Activated CD4-positive, CD25-positive, alpha-beta regulatory T cell treated with anti-CD3 and anti-CD28 coated beads, Interleukin-2, amount 50 U/mL, for 72 hours (primary cell): ENCODE results near the gene AGAP2.
"Not testable (repeated sequence)": the region's sequence is repeated elsewhere in the genome, so short reads cannot be mapped to it uniquely, and the experiment has no call there.

Source experiments
- DNase-seq: peaks from one replicate; pipeline ENCODE4 v3.0.0; 2021

AGAP2 gene

DNA sequence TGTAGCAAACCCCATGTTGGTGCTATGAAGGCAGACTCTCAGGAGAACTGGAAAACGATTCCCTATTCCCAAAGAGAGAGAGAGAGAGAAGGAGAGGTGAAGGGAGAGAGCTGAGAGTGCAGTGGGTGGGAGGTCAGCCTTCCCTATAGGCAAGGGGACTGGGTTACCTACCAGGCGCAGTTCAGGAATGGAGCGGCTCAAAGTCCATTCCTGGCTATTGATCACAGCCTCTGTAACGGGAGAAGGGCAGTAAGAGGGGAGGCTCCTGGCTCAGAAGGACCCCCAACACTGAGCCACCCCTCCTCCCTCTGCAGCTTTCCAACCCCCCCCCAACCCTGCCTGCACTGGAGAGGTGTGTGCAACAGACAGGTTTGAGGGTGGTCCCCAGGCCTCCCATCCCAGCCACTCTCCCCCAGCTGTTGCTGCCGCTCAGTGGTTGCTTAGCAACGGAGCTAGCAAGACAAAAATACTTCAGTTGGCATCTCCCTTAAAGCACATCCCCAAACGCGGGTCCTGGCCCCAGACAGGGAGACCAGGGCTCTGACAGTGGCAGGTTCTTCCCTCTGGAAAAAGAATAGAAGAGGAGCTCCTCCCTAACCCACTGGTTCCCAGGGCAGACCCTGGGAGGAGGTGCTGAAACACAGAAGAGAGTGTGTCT is 3.2 kb downstream of the AGAP2 start:
- no peak for DNase-seq

DNA sequence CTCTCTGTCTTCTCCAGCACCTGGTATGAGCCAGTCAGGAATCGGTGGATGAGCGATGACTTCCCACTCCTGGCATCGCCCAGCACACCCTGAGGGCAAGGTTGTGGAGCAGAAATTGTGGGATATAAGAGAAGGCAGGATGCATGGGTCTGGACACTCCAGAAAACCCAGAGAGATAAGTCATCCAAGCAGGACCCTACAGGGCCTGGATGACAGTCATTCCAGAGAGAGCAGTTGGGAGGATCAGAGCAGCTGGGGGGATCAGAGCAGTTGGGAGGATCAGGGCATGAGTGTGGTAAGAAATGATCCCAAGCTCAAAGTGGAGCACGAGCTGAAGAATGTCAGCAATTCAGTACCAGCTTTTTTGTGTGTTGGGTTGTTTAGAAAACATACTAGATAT is 4.0 kb downstream of the AGAP2 start:
- DNase-seq: no peak

DNA sequence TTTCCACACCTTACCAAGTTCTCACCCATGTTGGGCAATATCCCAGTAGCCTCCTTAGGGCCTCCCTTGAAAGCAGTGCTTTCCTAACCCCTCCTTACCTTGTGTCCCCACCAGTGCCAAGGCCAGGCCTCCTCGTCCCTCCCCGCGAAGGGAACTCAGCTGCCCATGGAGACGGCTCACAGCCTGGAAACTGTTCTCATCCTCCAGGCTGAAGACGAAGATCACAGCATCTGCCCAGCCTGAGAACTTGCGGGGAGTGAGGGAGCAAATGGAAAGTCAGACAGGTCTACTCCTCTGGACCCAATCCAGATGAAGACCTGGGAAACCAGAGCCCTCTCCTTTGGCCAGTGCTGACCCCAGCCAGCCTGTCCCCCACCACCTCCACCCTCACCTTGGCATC is 4.6 kb downstream of the AGAP2 start:
- no peak for DNase-seq

GRCh38 chr12:57732726-57733593 is 5.6 kb downstream of the AGAP2 start:
- DNase-seq: no peak

DNA sequence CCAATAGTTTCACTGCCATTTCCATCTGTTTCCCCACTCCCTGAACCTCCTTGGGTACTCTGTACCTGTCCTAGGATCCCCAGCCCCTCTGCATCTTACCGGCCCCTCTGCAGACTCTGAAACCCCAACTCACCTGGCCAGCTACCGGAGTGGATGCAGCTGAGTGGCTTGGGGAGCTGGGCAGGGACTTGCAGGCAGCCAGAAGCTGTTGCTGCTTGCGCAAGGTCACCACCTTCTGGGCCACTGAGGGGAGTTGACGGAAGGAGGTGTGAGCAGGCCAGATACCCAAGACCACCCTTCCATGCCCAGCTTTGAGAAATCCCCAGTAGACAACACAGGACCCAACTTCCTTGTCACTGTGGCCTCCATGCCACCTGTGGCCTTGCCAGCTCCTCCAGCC is 6.3 kb downstream of the AGAP2 start:
- DNase-seq: no peak

DNA sequence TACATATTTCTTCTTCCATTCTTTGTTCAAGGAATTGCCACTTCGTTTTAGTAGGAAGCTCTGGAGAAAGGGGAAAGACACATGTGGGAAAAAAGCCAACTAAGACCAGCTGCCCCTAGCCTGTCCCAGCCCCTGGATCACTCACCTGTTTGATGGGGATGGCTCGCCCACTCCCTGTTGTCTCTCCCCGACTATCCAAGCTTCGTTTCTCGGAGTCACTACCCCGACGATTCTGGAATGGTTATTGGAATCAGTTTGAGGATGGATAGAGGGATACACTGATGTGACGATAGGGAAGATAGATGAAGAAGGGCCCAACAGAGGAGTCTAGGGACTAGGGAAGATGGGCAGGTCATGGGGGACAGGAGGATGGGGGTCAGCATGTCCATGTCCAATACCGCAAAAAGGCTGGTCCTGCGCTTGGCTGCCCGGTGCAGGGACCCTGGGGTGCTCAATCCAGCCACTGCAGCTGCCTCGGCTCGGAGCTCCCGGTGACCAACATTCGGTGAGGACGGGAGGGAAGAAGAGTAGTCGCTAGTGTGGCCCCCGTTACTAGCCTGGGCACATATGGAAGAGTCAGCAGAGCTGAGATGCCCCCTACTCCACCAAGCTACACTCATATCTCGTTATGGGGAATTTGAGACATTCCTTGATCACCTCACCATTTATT is 7.0 kb downstream of the AGAP2 start:
- no peak for DNase-seq

DNA sequence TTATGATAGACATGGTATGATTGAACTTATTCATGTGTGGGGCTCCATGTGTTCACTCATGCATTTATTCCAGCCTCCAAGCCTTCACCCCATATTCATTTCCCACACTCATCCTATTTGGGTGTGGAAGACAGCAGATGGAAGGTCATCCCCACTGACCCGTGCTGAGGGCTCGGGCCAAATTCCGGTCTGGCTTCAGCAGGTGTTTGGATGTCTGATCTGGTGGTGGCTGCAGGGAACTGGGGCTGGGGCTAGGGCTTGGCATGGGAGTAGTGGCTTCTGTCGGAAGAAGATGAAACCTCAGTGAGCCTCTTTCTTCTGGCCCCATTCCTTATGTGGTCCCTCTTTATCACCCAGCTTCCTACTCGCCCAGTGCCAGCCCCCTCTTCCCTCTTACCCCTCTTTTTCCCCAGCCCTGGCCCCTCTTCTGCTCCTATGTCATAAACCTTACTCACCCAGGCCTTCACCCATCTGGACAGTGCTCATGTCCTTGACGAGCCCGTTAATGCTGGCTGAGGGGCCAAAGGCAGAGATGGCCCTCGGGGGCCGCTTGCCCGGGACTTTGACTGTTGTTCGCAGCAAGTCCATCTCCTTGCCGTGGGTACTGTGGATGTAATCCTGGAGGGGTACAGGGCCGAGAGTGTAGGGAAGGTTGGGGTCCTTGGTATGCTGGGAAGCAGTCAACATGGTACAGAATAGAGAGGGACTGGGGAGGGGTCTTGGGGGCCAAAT is 8.0 kb downstream of the AGAP2 start:
- DNase-seq: no peak

- DNase-seq: no peak
Observed at GRCh38 chr12:57729321-57729844, 9.2 kb downstream of the AGAP2 start.

DNA sequence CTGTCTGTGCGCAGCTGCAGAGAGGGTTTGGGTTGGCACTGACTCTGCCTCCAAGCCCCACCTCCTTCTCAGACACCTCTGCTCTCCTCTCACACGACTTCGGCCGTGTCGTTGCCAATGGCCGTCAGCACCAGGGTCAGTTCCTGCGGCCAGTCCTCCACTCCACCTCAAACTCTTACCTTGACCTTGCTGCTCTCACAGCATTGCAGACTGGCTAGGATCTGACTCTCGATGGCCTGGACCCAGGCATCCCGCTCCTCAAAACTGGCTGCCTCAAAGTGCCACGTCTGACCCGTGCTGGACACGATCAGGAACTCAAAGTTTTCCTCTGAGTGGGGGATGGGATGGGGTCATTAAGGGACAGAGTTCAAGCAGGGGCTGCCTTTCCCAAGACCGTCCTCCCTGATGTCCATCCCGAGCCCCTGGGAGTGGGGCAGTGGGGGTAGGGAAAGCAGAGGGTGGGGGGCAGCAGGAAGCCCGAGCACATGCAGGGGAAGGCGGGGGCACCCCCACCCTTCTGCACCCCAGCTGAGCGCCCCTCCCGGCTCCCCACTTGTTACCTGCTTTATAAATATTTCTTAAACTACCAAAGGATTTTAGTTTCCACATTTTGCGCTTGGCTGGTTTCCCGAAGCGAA is 10.7 kb downstream of the AGAP2 start:
- DNase-seq: peak; percentile 23

DNA sequence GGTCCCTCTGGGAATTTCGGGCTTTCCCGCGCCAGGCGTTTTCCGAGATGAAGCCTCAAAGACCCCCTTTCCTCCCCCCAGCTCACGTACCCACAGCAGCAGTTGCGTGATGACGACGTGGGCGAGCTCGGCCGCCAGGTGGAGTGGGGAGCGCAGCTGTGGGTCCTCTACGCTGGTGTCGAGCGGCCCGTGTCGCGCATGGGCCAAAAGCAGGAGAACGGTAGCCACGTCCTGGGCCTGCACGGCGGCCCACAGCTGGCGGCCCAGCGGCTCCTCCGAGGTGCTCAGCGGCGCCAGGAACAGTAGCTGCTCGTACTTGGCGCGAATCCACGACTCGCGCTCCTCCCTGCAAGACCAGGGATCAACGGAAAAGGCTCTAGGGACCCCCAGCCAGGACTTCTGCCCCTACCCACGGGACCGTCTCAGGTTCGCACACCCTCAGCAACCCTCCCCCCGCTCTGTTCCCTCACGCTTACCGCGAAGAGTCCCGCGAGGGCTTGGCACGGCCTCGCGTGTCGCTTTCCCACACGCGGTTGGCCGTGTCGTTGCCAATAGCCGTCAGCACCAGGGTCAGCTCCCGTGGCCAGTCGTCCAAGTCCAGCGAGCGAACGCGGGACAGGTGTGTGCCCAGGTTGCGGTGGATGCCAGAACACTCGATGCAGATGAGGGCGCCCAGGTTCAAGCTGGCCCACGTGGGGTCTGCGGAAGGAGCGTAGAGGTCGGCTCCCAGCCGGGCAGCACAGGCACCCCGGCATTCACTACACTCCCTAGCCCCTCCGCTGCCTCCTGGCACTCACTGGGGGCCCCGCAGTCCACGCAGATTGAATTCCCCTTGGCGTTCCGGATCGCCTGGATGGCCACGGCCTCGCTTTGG is 11.4 kb downstream of the AGAP2 start:
- DNase-seq: peak; percentile 30

DNA sequence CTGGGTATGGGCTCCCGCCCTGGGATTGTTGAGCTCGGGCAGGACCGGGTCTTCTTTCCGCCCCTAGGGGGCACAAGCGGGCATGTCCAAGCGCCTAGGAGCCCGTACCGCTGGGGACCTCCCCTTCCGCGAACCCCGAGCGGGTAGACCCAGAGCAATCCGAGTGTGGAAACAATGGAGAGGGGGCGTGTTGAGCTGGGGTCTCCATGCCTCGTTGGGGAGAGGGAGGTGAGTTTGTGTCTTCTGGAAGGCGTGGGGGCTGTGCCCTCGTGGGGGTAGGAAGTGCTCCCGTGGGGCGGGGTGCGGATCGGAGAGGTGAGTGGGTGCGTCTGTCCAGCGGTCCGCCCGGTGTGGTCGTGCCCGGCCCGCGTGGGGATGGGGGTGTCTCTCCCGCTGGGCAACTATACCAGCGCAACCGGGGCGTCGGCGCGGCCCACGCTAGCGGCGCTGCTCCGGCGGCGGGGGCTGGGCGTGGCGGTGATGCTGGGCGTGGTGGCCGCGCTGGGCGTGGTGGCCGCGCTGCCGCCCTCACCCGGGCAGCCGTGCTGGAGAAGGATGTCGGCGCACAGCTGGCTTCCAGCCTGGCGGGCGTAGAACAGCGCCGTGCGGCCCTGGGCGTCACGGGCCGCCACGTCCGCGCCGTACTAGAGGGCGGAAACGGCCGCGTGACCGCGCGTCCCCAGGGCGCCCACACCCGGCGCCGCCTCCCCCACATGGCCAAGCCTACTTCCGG is 12.2 kb downstream of the AGAP2 start:
- no peak for DNase-seq

DNA sequence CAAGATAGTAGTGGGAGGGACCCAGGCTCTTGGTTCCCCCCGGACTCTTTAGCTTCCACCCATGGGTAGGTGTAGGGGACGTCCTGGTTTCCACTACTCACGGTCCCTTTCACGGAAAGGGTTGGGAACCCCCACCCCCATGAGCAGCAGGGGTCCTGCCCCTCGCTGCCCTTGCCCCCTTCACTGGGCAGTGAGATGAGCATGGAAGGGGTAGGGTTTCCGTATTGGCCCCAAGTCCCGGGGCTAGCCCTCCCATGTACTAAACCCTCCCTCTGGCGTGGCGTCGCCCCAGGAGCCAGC is 12.7 kb downstream of the AGAP2 start:
- DNase-seq: no peak

- DNase-seq: no peak
Observed at GRCh38 chr12:57724936-57725740, 13.4 kb downstream of the AGAP2 start.

DNA sequence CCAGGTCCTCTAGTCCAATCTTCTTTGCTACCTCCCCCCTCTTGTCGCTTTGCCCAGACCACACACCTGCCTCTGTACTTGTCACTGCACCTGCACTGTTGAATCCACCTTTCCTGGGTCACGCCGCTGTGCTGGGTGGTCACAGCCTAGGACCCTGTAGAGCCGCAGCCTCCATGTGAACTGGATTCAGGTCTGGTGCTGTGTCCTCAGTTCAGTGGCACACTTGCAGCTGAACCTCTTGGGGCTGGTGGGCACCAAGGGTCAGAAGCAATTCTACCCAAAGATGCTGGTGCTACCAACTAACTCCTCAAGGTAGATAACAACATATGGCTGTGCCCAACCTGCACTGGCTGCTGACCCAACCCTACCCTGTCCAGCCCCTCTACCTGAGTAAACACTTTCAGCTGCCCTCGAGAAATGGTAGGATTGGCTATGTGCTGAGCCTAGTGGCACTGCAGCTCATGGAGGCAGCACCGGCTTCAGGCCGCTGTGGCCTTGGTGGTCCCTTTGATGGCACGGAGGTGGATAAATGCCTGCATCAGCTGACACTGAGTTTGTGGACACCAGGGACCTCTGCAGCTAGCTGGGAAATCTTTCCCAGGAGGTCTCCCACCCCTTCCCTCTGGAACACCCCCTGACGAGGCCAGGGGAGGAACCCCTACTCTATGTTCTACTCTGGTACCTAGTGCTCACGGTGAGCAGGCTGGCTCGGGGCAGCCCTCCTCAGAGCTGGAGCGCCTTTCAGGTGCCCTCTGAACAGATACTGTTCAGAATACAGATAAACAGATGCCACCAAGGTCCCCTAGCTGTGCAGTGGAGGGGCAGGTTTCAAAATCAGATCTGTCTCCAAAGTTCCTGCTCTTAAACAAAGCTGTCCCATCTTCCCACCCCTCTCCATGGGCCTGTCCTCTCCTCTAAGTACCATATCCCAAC is 14.3 kb downstream of the AGAP2 start:
- DNase-seq: no peak

GRCh38 chr12:57723630-57723962 is 14.9 kb downstream of the AGAP2 start:
- DNase-seq: no peak

DNA sequence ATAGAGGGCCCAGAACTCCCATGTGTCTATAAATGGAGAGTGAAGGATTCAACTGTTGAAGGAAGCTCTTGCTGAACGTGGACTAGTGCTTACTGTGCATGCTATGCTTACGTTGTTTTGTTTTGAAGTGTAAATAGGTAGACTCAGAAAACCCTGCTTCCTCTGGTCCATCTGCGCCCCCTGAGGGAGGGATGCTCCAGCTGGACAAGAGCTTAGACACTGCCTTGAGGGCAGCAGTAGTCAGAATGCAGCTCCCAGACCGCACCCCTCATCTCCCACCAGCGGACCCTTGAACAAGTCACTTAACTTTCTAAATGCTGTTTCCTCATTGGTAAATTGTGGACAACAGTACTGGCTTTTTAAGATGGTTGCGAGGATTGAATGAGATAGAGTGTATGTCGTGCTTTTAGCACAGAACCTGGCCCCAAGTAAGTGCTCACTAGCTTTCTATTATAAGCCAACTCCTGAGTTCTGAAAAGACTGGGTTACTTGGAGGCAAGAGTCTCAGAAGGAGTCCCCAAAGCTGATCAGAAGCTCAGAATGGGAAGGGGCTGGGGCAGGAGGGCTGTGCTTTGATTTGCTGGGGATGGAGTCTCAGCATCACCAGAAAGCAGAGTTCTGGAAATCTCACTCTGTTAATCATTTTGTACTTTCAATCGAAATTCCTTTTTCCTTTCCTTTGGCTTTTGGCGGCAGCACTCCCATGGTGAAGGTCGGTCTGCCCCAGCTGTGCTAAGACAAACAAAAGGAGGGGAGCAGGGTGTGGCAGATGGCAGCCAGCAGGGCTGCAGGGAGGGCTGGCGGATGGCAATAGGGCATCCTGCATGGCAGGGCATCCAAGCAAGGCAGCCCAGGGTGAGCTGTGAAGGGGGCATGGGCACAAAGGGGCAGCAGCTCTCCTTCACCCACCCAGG is 15.6 kb downstream of the AGAP2 start:
- DNase-seq: no peak

GRCh38 chr12:57721846-57722608 is 16.5 kb downstream of the AGAP2 start:
- not testable (repeated sequence) for DNase-seq
